Ishikawa (cell line): ENCODE results near the gene CALHM3.

Experiments used
- CEBPB ChIP-seq: IDR thresholded peaks from 2 replicates; pipeline ENCODE4 v1.6.1; 2012
- CREB1 ChIP-seq: IDR thresholded peaks from 2 replicates; pipeline ENCODE4 v1.6.1; 2012; ENCODE audit warnings: low read depth
- EGR1 ChIP-seq: IDR thresholded peaks from 2 replicates; pipeline ENCODE4 v1.6.1; 2012
- EP300 ChIP-seq: IDR thresholded peaks from 2 replicates; pipeline ENCODE4 v1.6.1; 2012; ENCODE audit warnings: borderline replicate concordance
- FOXM1 ChIP-seq: IDR thresholded peaks from 2 replicates; pipeline ENCODE4 v1.6.1; 2012; ENCODE audit warnings: low read depth, borderline replicate concordance
- RAD21 ChIP-seq: IDR thresholded peaks from 2 replicates; pipeline ENCODE4 v1.6.1; 2012; ENCODE audit warnings: low read depth
- REST ChIP-seq: IDR thresholded peaks from 2 replicates; pipeline ENCODE4 v1.6.1; 2012; ENCODE audit warnings: low read depth, mild to moderate bottlenecking
- TAF1 ChIP-seq: IDR thresholded peaks from 2 replicates; pipeline ENCODE4 v1.6.1; 2012; ENCODE audit warnings: low read depth, mild to moderate bottlenecking
- TCF12 ChIP-seq: IDR thresholded peaks from 2 replicates; pipeline ENCODE4 v1.6.1; 2012; ENCODE audit warnings: low read depth
- USF1 ChIP-seq: IDR thresholded peaks from 2 replicates; pipeline ENCODE4 v1.6.1; 2012
- YY1 ChIP-seq: IDR thresholded peaks from 2 replicates; pipeline ENCODE4 v1.6.1; 2012; ENCODE audit warnings: low read depth
- TF ChIP-seq, protein P1 (sequence below): IDR thresholded peaks from 2 replicates; pipeline ENCODE4 v1.6.1; 2012

GRCh38 chr10:103442031-103442461 lies 37.0 kb downstream of the CALHM3 start:
- no peak for TF ChIP-seq CEBPB
- TF ChIP-seq RAD21 = no peak
- TF ChIP-seq TAF1 = no peak
- no peak for TF ChIP-seq CREB1
- no peak for TF ChIP-seq EP300
- no peak for TF ChIP-seq EGR1
- no peak for TF ChIP-seq YY1
- TF ChIP-seq, protein P1, sequence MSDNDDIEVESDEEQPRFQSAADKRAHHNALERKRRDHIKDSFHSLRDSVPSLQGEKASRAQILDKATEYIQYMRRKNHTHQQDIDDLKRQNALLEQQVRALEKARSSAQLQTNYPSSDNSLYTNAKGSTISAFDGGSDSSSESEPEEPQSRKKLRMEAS = no peak
- TF ChIP-seq USF1 = no peak
- no peak for TF ChIP-seq TCF12
- no peak for TF ChIP-seq REST
- TF ChIP-seq FOXM1 = no peak
